OCI-LY1 (cell line): ENCODE results near the gene TECTA.

ENCODE experiments used
- CTCF ChIP-seq: fragments of 200-600 bp; sonication (generic), shearing (Covaris generic); IDR thresholded peaks from 2 replicates; pipeline ENCODE4 v1.5.1; 2017; ENCODE audit warnings: mild to moderate bottlenecking, antibody characterized with exemption, low read length, moderate library complexity, mixed read lengths
- EZH2 ChIP-seq: fragments of 200-600 bp; sonication (generic), shearing (Covaris generic); IDR thresholded peaks from 2 replicates; pipeline ENCODE4 v1.8.0; 2017; ENCODE audit warnings: borderline replicate concordance, mixed run types, mild to moderate bottlenecking, antibody characterized with exemption, low read length, moderate library complexity, mixed read lengths

GRCh38 chr11:121154486-121155314, 53.7 kb downstream of the TECTA start:
- no peak for TF ChIP-seq CTCF
- no peak for TF ChIP-seq EZH2
